K562 (cell line): ENCODE results near the gene TCF20. TPM values are rescaled to one million over a fixed set of nuclear protein-coding genes. Genes with fewer than 3 reads are reported as not detected.

ENCODE experiments used
- ATAC-seq: fragments of 200-7000 bp; cut with Tn5 transposase; 3 replicates; pipeline ENCODE4 v1.9.1; 2020; ENCODE audit warnings: moderate library complexity
- BruUV-seq: library from RNA; stranded (reverse); fragments of 400-500 nt; replicated peaks from 2 replicates; lab custom pipeline; 2021; lab: Mats Ljungman, UMichigan
- CTCF ChIA-PET: fragments of 300-600 bp; formaldehyde crosslinking; extraction: SDS; loops from one replicate; lab custom pipeline; 2021; ENCODE audit warnings: low intra/inter-chr PET ratio; lab: Yijun Ruan, JAX
- POLR2A ChIA-PET: fragments of 300-600, 350-650 bp; sonication (Branson Sonifier 250); formaldehyde crosslinking; extraction: SDS; loops from one replicate; lab custom pipeline; 2021; ENCODE audit warnings: antibody characterized with exemption, inconsistent platforms; lab: Yijun Ruan, JAX
- DNase-seq, 4 experiments: peaks; one replicate each; pipeline versions ENCODE4 v3.0.0 to v3.0.0-alpha.2; 2011 to 2018; ENCODE audit warnings: low spot score in 3 of 4, mixed read lengths in 3 of 4; ENCODE audit errors: extremely low read depth in 1 of 4
- FAIRE-seq: peaks from 2 replicates; lab custom pipeline; 2011; peaks lifted over from hg19 to GRCh38; lab: Jason Lieb, UNC
- H2AFZ ChIP-seq: 2 replicates; pipeline ENCODE4 v1.6.0; 2011; ENCODE audit warnings: low read depth, low read length, control low read depth, inconsistent platforms
- H3K27ac ChIP-seq: fragments of 200-600 bp; 3 replicates; pipeline ENCODE4 v1.8.0; 2011; ENCODE audit warnings: low read depth, mild to moderate bottlenecking, control low read depth, inconsistent platforms, low read length, moderate library complexity, mixed read lengths; ENCODE audit errors: extremely low read depth
- H3K27me3 ChIP-seq, 2 experiments: fragments of 300-600 bp in 1 of 2; 2 replicates in 1 of 2; 3 replicates in 1 of 2; pipeline versions ENCODE4 v1.6.0 to v1.8.0; 2011; ENCODE audit warnings: inconsistent platforms in 2 of 2, low read length in 2 of 2, mild to moderate bottlenecking in 1 of 2, mixed read lengths in 1 of 2, moderate library complexity in 1 of 2; ENCODE audit not compliant: control insufficient read depth in 2 of 2, insufficient read depth in 2 of 2
- H3K36me3 ChIP-seq: fragments of 300-600 bp; 3 replicates; pipeline ENCODE4 v1.8.0; 2011; ENCODE audit warnings: mild to moderate bottlenecking, low read length, inconsistent platforms; ENCODE audit not compliant: control insufficient read depth, insufficient read depth
- H3K4me1 ChIP-seq, 2 experiments: fragments of 200-600 bp in 1 of 2; replicated peaks in 1 of 2; 2 replicates in 1 of 2; 3 replicates in 1 of 2; pipeline versions ENCODE4 v1.5.1 to v1.8.0; 2011; ENCODE audit warnings: inconsistent platforms in 2 of 2, low read length in 2 of 2, mild to moderate bottlenecking in 1 of 2, mixed read lengths in 1 of 2, moderate library complexity in 1 of 2; ENCODE audit not compliant: control insufficient read depth in 2 of 2, insufficient read depth in 2 of 2
- H3K4me2 ChIP-seq: 2 replicates; pipeline ENCODE4 v1.6.1; 2011; ENCODE audit warnings: low read length, control low read depth, inconsistent platforms, mixed read lengths; ENCODE audit not compliant: insufficient read depth
- H3K4me3 ChIP-seq: fragments of 200-600 bp; sonication (generic), shearing (Covaris generic); 2 replicates; pipeline ENCODE4 v1.5.1; 2016; ENCODE audit warnings: control low read depth, inconsistent platforms
- H3K79me2 ChIP-seq: fragments of 200-600 bp; 3 replicates; pipeline ENCODE4 v1.8.0; 2011; ENCODE audit warnings: low read length, inconsistent platforms; ENCODE audit not compliant: control insufficient read depth, insufficient read depth
- H3K9ac ChIP-seq, 2 experiments: 2 replicates each; pipeline versions ENCODE4 v1.6.0 to v1.6.1; 2011; ENCODE audit warnings: low read depth in 2 of 2, low read length in 2 of 2, control low read depth in 1 of 2, inconsistent platforms in 1 of 2, mild to moderate bottlenecking in 1 of 2, mixed read lengths in 1 of 2; ENCODE audit not compliant: insufficient read depth in 1 of 2
- H3K9me1 ChIP-seq: one replicate; pipeline ENCODE4 v1.6.0; 2011; ENCODE audit warnings: inconsistent platforms, mild to moderate bottlenecking, low read length, moderate library complexity; ENCODE audit not compliant: control insufficient read depth, insufficient read depth
- H3K9me3 ChIP-seq: replicated peaks from 2 replicates; pipeline ENCODE4 v1.5.1; 2011; ENCODE audit warnings: low read depth, low read length, inconsistent platforms; ENCODE audit not compliant: control insufficient read depth, insufficient read depth
- H4K20me1 ChIP-seq: replicated peaks from 2 replicates; pipeline ENCODE4 v1.6.1; 2011; ENCODE audit warnings: low read length, inconsistent platforms, mixed read lengths; ENCODE audit not compliant: control insufficient read depth, insufficient read depth
- TOE1 ChIP-seq, 2 experiments: fragments of 450-650 bp in 1 of 2; sonication (generic) in 1 of 2; formaldehyde crosslinking in 1 of 2; IDR thresholded peaks; 2 replicates each; pipeline versions ENCODE4 v1.7.1 to v1.8.0; 2016 to 2022; ENCODE audit warnings: borderline replicate concordance in 2 of 2, mild to moderate bottlenecking in 2 of 2, antibody characterized with exemption in 1 of 2, inconsistent platforms in 1 of 2, low read depth in 1 of 2, missing genetic modification reagents in 1 of 2, moderate library complexity in 1 of 2
- ZBTB33 ChIP-seq: sonication (generic); formaldehyde crosslinking; IDR thresholded peaks from 2 replicates; pipeline ENCODE4 v1.8.1; 2023; ENCODE audit warnings: mild to moderate bottlenecking, missing genetic modification reagents
- WGBS: fragments of 100-300 bp; shearing (Covaris generic); methylation state at CpG from one replicate; pipeline ENCODE4 v1.1.6; 2016; ENCODE audit warnings: low coverage, mixed read lengths; ENCODE audit not compliant: insufficient coverage; ENCODE audit errors: missing lambda C conversion rate; 5-methylcytosine and 5-hydroxymethylcytosine counted together
- in situ Hi-C: fragments of 300-500 bp; cut with MboI; formaldehyde crosslinking; loops from 4 replicates; pipeline ENCODE4 v1.15.0; 2018; ENCODE audit warnings: inconsistent platforms, mixed read lengths
- intact Hi-C: fragments of 100-400 bp; cut with micrococcal nuclease; formaldehyde crosslinking; loops from 2 replicates; pipeline ENCODE4 v1.14.2; 2022
- polyA plus RNA-seq, 8 experiments: library from polyadenylated mRNA; depleted of rRNA in 4 of 8; stranded (reverse) in 5 of 8; unstranded in 3 of 8; fragments of >200 nt; fragmentation: Nextera tagmentation in 2 of 8; fragmentation: Illumina TruSeq in 1 of 8; extraction: Ambion mirVana in 2 of 8; extraction: Trizol in 1 of 8; gene quantifications; 2 replicates each; pipeline versions ENCODE4 v1.2.1 to v1.2.3, GENCODE V29; 2011 to 2014; ENCODE audit warnings: inconsistent platforms in 1 of 8, missing spikeins in 1 of 8
- total RNA-seq, 7 experiments: library from RNA; depleted of rRNA in 6 of 7; stranded (reverse); fragments of >200 nt in 6 of 7; fragmentation: Illumina TruSeq in 2 of 7; extraction: Trizol in 2 of 7; gene quantifications; 2 replicates each; pipeline versions ENCODE4 v1.2.1 to v1.2.3, GENCODE V29; 2011 to 2021; ENCODE audit warnings: low replicate concordance in 1 of 7
- TF ChIP-seq, protein P1 (sequence below): fragments of 250-450 bp; sonication (Bioruptor Pico); IDR thresholded peaks from 2 replicates; pipeline ENCODE4 v1.5.0; 2021

TCF20 gene
- total and polyA plus RNA-seq, 9 of the 15 experiments (the other 6 are each of a cell fraction or from before 2014, with no cell fraction given): 0.35 to 43.6 (median 17.5) TPM

GRCh38 chr22:42309865-42310264 is 39.4 kb upstream of the TCF20 start (continued):
- TF ChIP-seq ZBTB33 (CRISPR knock-in tag): no peak
- TF ChIP-seq, protein P1, sequence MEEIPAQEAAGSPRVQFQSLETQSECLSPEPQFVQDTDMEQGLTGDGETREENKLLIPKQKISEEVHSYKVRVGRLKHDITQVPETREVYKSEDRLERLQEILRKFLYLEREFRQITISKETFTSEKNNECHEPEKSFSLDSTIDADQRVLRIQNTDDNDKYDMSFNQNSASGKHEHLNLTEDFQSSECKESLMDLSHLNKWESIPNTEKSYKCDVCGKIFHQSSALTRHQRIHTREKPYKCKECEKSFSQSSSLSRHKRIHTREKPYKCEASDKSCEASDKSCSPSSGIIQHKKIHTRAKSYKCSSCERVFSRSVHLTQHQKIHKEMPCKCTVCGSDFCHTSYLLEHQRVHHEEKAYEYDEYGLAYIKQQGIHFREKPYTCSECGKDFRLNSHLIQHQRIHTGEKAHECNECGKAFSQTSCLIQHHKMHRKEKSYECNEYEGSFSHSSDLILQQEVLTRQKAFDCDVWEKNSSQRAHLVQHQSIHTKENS (CRISPR knock-in tag): no peak

DNA sequence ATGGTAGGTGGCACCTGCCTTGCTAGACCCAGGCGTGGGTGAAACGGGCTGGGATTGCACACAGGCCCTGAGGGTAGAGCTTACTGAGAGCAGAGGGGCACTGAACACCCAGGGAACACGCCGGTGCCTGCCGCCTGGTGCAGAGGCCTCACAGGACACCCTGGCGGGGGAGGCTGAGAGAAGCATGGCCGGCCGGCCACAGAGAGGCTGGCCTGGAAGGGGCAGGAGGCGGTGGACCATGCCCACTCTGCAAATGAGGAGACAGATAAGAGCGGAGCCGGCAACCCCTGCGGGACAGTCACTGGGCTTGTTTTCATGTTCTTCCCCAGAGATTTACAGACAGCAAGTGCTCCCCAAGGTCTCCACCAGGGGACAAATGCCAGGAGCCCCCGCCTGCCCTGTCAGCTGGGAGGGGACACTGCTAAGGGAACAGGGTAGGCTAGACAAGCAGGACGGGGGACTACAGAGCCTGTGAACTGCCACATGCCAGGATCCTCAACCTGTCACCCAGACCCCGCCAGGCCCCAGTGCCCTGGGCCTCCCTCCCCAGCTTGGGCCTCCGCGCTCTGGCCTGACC is 38.5 kb upstream of the TCF20 start:
- TF ChIP-seq TOE1 (IDR thresholded peaks at IDR 0.05; ENCODE audit: borderline replicate concordance) (no peak), TOE1 (CRISPR knock-in tag; IDR thresholded peaks at IDR 0.05; ENCODE audit: borderline replicate concordance, low read depth) (no peak)
- TF ChIP-seq, all 486 proteins: peak for 0
- H3K4me1 ChIP-seq: peaks cover 0 to 9% of the 10 kb centered on the region in 2 experiments; a peak in 2 of 5 replicates
- BruUV-seq: no TSS peak

More for the DNA sequence above, 38.5 kb upstream of the TCF20 start:
- Histone ChIP-seq H3K79me2 (no peaks in the 10 kb centered on the region), H3K4me2 (no peak overlapping the region), H4K20me1 (no peaks in the 10 kb centered on the region; the same call in none of the 2 replicates), H2AFZ (no peak overlapping the region), H3K4me3 (no peak overlapping the region), H3K36me3 (no peaks in the 10 kb centered on the region), H3K27me3 (peaks cover 0 to 14% of the 10 kb centered on the region in 2 experiments; a peak in 2 of 5 replicates), H3K27ac (no peak overlapping the region), H3K9ac (no peak overlapping the region), H3K9me1 (no peaks in the 10 kb centered on the region), H3K9me3 (no peaks in the 10 kb centered on the region)
- ATAC-seq: no peak
- ChIA-PET CTCF (no interaction called here), POLR2A (interaction anchor here (0.7 kb wide), 1 partner anchor 365 kb away, joined by 3 read pairs; no protein-coding TSS in a partner anchor)
- no peak for FAIRE-seq
- no peak for DNase-seq
- intact Hi-C loops (no loop called here), in situ Hi-C loops (no loop called here)
- WGBS: 27% methylated on average over 10 of the region's 17 CpGs
